ENCODE measurements around the gene CGB1. TPM values are rescaled to one million over a fixed set of nuclear protein-coding genes. Genes with fewer than 3 reads are reported as not detected.
A peak's percentile ranks its signal among the peaks of the same experiment; 100 is the strongest.

CGB1 gene
- total and polyA plus RNA-seq, 2 of the 13 experiments (the other 11 are each of a cell fraction or from before 2014, with no cell fraction given), result not detected

DNA sequence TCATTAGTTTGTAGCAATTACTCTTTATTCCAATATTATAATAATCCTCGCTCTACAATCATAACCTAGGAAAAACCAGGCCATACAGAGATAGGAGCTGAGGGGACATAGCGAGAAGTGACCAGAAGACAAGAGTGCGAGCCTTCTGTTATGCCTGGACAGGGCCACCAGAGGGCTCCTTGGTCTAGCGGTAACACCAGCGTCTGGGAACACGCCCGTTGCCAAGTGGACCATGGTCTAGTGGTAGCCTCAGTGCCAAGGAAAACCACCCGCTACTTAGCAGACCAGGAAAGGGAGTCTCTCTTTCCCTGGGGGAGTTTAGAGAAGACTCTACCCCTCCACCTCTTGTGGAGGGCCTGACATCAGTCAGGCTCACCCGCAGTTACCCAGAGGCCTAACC, 38.2 kb upstream of the CGB1 start (continued):
- peak in 1 of 2 experiments; percentile 52; a peak in 1 of 4 replicates for TF ChIP-seq HMGXB4 (CRISPR knock-in tag; IDR thresholded peaks at IDR 0.05; ENCODE audit: borderline replicate concordance in 1 of 2, low read depth in 1 of 2)
- peak; percentile 66 for TF ChIP-seq RAD21 (CRISPR knock-in tag; IDR thresholded peaks at IDR 0.05)
- TF ChIP-seq, protein P1, sequence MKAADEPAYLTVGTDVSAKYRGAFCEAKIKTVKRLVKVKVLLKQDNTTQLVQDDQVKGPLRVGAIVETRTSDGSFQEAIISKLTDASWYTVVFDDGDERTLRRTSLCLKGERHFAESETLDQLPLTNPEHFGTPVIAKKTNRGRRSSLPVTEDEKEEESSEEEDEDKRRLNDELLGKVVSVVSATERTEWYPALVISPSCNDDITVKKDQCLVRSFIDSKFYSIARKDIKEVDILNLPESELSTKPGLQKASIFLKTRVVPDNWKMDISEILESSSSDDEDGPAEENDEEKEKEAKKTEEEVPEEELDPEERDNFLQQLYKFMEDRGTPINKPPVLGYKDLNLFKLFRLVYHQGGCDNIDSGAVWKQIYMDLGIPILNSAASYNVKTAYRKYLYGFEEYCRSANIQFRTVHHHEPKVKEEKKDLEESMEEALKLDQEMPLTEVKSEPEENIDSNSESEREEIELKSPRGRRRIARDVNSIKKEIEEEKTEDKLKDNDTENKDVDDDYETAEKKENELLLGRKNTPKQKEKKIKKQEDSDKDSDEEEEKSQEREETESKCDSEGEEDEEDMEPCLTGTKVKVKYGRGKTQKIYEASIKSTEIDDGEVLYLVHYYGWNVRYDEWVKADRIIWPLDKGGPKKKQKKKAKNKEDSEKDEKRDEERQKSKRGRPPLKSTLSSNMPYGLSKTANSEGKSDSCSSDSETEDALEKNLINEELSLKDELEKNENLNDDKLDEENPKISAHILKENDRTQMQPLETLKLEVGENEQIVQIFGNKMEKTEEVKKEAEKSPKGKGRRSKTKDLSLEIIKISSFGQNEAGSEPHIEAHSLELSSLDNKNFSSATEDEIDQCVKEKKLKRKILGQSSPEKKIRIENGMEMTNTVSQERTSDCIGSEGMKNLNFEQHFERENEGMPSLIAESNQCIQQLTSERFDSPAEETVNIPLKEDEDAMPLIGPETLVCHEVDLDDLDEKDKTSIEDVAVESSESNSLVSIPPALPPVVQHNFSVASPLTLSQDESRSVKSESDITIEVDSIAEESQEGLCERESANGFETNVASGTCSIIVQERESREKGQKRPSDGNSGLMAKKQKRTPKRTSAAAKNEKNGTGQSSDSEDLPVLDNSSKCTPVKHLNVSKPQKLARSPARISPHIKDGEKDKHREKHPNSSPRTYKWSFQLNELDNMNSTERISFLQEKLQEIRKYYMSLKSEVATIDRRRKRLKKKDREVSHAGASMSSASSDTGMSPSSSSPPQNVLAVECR (CRISPR knock-in tag; IDR thresholded peaks at IDR 0.05; ENCODE audit: borderline replicate concordance), result peak; percentile 19; the same call in 1 of the 2 replicates
- TF ChIP-seq, protein P2, sequence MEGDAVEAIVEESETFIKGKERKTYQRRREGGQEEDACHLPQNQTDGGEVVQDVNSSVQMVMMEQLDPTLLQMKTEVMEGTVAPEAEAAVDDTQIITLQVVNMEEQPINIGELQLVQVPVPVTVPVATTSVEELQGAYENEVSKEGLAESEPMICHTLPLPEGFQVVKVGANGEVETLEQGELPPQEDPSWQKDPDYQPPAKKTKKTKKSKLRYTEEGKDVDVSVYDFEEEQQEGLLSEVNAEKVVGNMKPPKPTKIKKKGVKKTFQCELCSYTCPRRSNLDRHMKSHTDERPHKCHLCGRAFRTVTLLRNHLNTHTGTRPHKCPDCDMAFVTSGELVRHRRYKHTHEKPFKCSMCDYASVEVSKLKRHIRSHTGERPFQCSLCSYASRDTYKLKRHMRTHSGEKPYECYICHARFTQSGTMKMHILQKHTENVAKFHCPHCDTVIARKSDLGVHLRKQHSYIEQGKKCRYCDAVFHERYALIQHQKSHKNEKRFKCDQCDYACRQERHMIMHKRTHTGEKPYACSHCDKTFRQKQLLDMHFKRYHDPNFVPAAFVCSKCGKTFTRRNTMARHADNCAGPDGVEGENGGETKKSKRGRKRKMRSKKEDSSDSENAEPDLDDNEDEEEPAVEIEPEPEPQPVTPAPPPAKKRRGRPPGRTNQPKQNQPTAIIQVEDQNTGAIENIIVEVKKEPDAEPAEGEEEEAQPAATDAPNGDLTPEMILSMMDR (CRISPR knock-in tag; IDR thresholded peaks at IDR 0.05), result peak; percentile 87
